ENCODE measurements around the gene BHLHE40. TPM values are rescaled to one million over a fixed set of nuclear protein-coding genes. Genes with fewer than 3 reads are reported as not detected.

The BHLHE40 gene
- polyA plus RNA-seq, 3 donors, result 20.2 to 167 (median 23.4) TPM

DNA sequence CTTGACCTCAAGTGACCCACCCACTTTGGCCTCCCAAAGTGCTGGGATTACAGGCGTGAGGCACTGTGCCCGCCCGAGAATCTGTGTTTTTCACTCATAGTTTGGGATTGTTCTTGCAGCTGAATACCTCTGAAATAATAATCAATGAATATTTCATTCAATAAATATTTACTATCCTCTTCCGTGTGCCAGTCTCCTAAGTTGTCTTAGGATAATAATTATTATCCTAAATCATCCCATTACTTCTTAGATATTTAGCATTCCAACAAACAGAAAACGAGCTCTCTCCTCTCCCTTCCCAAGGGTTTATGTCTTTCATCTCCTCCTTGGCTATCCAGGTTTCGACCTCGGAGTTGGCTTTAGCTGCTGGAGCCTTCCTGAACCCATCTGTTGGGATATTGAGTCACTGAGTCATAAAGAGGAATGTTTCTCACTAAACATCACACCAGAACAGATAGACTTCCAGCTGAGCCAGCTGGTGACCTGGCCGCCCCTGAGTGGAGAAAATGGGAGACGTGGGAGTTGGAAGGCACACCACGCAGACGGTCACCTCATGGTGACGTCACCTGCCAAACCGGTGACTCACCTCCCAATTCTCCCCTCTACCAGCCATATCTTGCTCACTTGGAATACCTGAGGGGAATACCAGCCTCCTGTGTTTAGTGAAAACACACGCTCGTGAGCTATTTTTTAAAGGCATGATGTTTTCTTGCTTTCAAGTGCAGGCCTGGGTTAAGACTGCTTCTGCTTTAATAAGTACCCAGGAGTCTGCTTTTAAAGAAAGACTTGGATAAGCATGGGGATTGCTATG lies 43.9 kb downstream of the BHLHE40 start:
- no peaks in the 10 kb centered on the region for H3K79me2 ChIP-seq (ENCODE audit: insufficient read depth, low read length)
- peaks cover 45% of the 10 kb centered on the region for H3K4me1 Mint-ChIP-seq
- H4K20me1 ChIP-seq (ENCODE audit: insufficient read depth, low read length), result no peaks in the 10 kb centered on the region
- H3K27ac ChIP-seq (ENCODE audit: low read depth in 1 of 2, low read length in 2 of 2), result no peak overlapping the region
- H3K27me3 Mint-ChIP-seq (ENCODE audit: low read depth in 3 of 3), result peaks cover 0 to 5% (median 2%) of the 10 kb centered on the region in 3 donors
- H3K36me3 ChIP-seq (replicated peaks in 1 of 2; ENCODE audit: control insufficient read depth in 1 of 2, insufficient read depth in 2 of 2, low read length in 2 of 2), result no peaks in the 10 kb centered on the region
- H3K27ac Mint-ChIP-seq, result no peak overlapping the region
- no peak for DNase-seq
- H3K4me3 Mint-ChIP-seq, result no peak overlapping the region
- H3K36me3 Mint-ChIP-seq, result peaks cover 0 to 2% of the 10 kb centered on the region in 2 donors
- peaks cover 35 to 43% of the 10 kb centered on the region in 2 donors for H3K4me1 ChIP-seq (ENCODE audit: control insufficient read depth in 1 of 2, insufficient read depth in 2 of 2, low read length in 2 of 2)
- H2AFZ ChIP-seq (ENCODE audit: insufficient read depth, low read depth, low read length, poor library complexity, severe bottlenecking), result no peak overlapping the region
- H3K4me2 ChIP-seq (replicated peaks; ENCODE audit: extremely low read depth, low read length, poor library complexity, severe bottlenecking), result no peak overlapping the region
- WGBS (ENCODE audit: insufficient coverage), result 96% methylated on average over 8 of the region's 15 CpGs
- no peaks in the 10 kb centered on the region for H3K27me3 ChIP-seq (ENCODE audit: control insufficient read depth in 2 of 2, insufficient read depth in 2 of 2, low read length in 2 of 2)
- no peaks in the 10 kb centered on the region for H3K9me3 ChIP-seq (replicated peaks in 1 of 2; ENCODE audit: control insufficient read depth in 1 of 2, insufficient read depth in 1 of 2, low read length in 2 of 2)
- intact Hi-C loops (cut with micrococcal nuclease), result no loop called here
- no peak overlapping the region for H3K4me3 ChIP-seq (replicated peaks in 1 of 3; ENCODE audit: low read depth in 2 of 3, low read length in 3 of 3)
- TF ChIP-seq, protein P1, sequence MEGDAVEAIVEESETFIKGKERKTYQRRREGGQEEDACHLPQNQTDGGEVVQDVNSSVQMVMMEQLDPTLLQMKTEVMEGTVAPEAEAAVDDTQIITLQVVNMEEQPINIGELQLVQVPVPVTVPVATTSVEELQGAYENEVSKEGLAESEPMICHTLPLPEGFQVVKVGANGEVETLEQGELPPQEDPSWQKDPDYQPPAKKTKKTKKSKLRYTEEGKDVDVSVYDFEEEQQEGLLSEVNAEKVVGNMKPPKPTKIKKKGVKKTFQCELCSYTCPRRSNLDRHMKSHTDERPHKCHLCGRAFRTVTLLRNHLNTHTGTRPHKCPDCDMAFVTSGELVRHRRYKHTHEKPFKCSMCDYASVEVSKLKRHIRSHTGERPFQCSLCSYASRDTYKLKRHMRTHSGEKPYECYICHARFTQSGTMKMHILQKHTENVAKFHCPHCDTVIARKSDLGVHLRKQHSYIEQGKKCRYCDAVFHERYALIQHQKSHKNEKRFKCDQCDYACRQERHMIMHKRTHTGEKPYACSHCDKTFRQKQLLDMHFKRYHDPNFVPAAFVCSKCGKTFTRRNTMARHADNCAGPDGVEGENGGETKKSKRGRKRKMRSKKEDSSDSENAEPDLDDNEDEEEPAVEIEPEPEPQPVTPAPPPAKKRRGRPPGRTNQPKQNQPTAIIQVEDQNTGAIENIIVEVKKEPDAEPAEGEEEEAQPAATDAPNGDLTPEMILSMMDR (IDR thresholded peaks at IDR 0.05), result no peak
- no peaks in the 10 kb centered on the region for H3K9me3 Mint-ChIP-seq
- no peak overlapping the region for H3K9ac ChIP-seq (ENCODE audit: insufficient read depth, low read length, poor library complexity, severe bottlenecking)

DNA sequence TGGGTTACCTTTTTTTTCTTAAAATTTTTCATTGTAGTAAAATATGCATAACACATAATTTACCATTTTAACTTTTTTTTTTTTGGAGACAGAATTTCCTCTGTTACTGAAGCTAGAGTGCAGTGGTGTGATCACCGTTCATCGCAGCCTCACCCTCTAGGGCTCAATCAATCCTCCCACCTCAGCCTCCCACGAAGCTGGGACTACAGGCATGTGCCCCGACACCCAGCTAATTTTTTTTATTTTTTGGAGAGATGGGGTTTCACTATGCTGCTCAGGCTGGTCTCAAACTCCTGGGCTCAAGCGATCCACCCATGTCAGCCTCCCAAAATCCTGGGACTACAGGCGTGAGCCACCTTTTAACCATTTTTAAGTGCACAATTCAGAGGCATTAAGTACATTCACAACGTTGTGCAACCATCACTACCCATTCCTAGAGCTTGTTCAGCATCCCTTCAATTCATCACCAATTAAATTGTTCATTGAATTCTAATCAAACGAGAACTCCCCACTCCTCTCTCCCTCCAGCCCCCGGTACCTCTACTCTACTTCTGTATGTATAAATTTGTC lies 44.6 kb downstream of the BHLHE40 start:
- Mint-ChIP-seq H3K27ac (no peak overlapping the region), H3K4me3 (no peak overlapping the region), H3K36me3 (peaks cover 0 to 2% of the 10 kb centered on the region in 2 donors), H3K9me3 (peaks cover 0 to 2% (median 0%) of the 10 kb centered on the region in 7 donors), H3K27me3 (ENCODE audit: low read depth in 3 of 3) (peaks cover 0 to 5% (median 3%) of the 10 kb centered on the region in 3 donors), H3K4me1 (peaks cover 39% of the 10 kb centered on the region)
- TF ChIP-seq, protein P1 (IDR thresholded peaks at IDR 0.05), result no peak
- H3K27ac ChIP-seq (ENCODE audit: low read depth in 1 of 2, low read length in 2 of 2), result no peak overlapping the region
- no peak overlapping the region for H3K4me3 ChIP-seq (replicated peaks in 1 of 3; ENCODE audit: low read depth in 2 of 3, low read length in 3 of 3)
- H3K27me3 ChIP-seq (ENCODE audit: control insufficient read depth in 2 of 2, insufficient read depth in 2 of 2, low read length in 2 of 2), result no peaks in the 10 kb centered on the region
- intact Hi-C loops (cut with micrococcal nuclease), result no loop called here
- H3K9me3 ChIP-seq (replicated peaks in 1 of 2; ENCODE audit: control insufficient read depth in 1 of 2, insufficient read depth in 1 of 2, low read length in 2 of 2), result no peaks in the 10 kb centered on the region
- H2AFZ ChIP-seq (ENCODE audit: insufficient read depth, low read depth, low read length, poor library complexity, severe bottlenecking), result no peak overlapping the region
- H3K4me2 ChIP-seq (replicated peaks; ENCODE audit: extremely low read depth, low read length, poor library complexity, severe bottlenecking), result no peak overlapping the region
- no peaks in the 10 kb centered on the region for H3K79me2 ChIP-seq (ENCODE audit: insufficient read depth, low read length)
- H3K9ac ChIP-seq (ENCODE audit: insufficient read depth, low read length, poor library complexity, severe bottlenecking), result no peak overlapping the region
- WGBS (ENCODE audit: insufficient coverage), result 100% methylated on average over 3 of the region's 9 CpGs
- H3K4me1 ChIP-seq (ENCODE audit: control insufficient read depth in 1 of 2, insufficient read depth in 2 of 2, low read length in 2 of 2), result peaks cover 28 to 37% of the 10 kb centered on the region in 2 donors
- H4K20me1 ChIP-seq (ENCODE audit: insufficient read depth, low read length), result no peaks in the 10 kb centered on the region
- no peaks in the 10 kb centered on the region for H3K36me3 ChIP-seq (replicated peaks in 1 of 2; ENCODE audit: control insufficient read depth in 1 of 2, insufficient read depth in 2 of 2, low read length in 2 of 2)
- no peak for DNase-seq
